ENCODE measurements around the gene NANOG. TPM values are rescaled to one million over a fixed set of nuclear protein-coding genes. Genes with fewer than 3 reads are reported as not detected.
"Not testable (repeated sequence)": the region's sequence is repeated elsewhere in the genome, so short reads cannot be mapped to it uniquely, and the experiment has no call there.

NANOG gene
- polyA plus RNA-seq, 1 of the 3 experiments (the other 2 are of a cell fraction): not detected

GRCh38 chr12:7782055-7782454 is 7.1 kb upstream of the NANOG start:
- Histone ChIP-seq H3K79me2 (ENCODE audit: insufficient read depth) (no peaks in the 10 kb centered on the region), H3K4me2 (no peak overlapping the region), H3F3A (replicated peaks; ENCODE audit: insufficient read depth) (no peaks in the 10 kb centered on the region), H3K9me2 (no peaks in the 10 kb centered on the region), H3K27ac (ENCODE audit: low read depth in 2 of 2, low read length in 1 of 2) (no peak overlapping the region), H2AFZ (ENCODE audit: low read depth) (no peak overlapping the region), H4K20me1 (ENCODE audit: insufficient read depth) (no peaks in the 10 kb centered on the region), H3K4me1 (ENCODE audit: control insufficient read depth in 1 of 2, insufficient read depth in 2 of 2, low read depth in 1 of 2, low read length in 1 of 2) (no peaks in the 10 kb centered on the region), H3K9ac (no peak overlapping the region), H3K4me3 (ENCODE audit: low read depth in 2 of 2, low read length in 1 of 2) (no peak overlapping the region), H3K36me3 (replicated peaks in 1 of 2; ENCODE audit: control insufficient read depth in 1 of 2, insufficient read depth in 2 of 2, low read length in 1 of 2) (no peaks in the 10 kb centered on the region), H3K27me3 (ENCODE audit: insufficient read depth) (peaks cover 24% of the 10 kb centered on the region; the same call in 1 of the 2 replicates), H3K9me3 (no peaks in the 10 kb centered on the region)
- DNase-seq: no peak
- ChIA-PET CTCF (no interaction called here), POLR2A (no interaction called here)
- no peak for TF ChIP-seq MXI1 (IDR thresholded peaks at IDR 0.05; ENCODE audit: low read depth, low read length)
- TF ChIP-seq ELF1 (IDR thresholded peaks at IDR 0.05): no peak
- no peak for TF ChIP-seq SMC3 (IDR thresholded peaks at IDR 0.05; ENCODE audit: low read depth, low read length)
- TF ChIP-seq TEAD4 (IDR thresholded peaks at IDR 0.05; ENCODE audit: borderline replicate concordance, insufficient read depth): no peak
- TF ChIP-seq, protein P1, sequence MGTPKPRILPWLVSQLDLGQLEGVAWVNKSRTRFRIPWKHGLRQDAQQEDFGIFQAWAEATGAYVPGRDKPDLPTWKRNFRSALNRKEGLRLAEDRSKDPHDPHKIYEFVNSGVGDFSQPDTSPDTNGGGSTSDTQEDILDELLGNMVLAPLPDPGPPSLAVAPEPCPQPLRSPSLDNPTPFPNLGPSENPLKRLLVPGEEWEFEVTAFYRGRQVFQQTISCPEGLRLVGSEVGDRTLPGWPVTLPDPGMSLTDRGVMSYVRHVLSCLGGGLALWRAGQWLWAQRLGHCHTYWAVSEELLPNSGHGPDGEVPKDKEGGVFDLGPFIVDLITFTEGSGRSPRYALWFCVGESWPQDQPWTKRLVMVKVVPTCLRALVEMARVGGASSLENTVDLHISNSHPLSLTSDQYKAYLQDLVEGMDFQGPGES (IDR thresholded peaks at IDR 0.05; ENCODE audit: low read depth, low read length): no peak
- 18% methylated on average over 6 of the region's 6 CpGs for WGBS (ENCODE audit: low lambda C conversion rate)

DNA sequence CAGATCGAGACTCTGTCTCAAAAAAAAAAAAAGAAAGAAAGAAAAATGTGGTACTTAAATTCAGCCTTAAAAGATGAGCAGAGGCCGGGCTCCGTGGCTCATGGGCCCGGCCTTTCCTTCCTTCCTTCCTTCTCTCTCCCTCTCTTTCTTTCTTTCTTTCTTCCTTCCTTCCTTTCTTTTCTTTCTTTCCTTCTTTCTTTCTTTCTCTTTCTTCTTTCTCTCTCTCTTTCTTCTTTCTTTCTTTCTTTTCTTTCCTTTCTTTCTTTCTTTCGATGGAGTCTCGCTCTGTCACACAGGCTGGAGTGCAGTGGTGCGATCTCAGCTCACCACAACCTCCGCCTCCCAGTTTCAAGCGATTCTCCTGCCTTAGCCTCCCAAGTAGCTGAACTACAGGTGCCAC is 5.8 kb upstream of the NANOG start:
- H3K4me1 ChIP-seq (ENCODE audit: control insufficient read depth in 1 of 2, insufficient read depth in 2 of 2, low read depth in 1 of 2, low read length in 1 of 2); H3K36me3 ChIP-seq (replicated peaks in 1 of 2; ENCODE audit: control insufficient read depth in 1 of 2, insufficient read depth in 2 of 2, low read length in 1 of 2); H4K20me1 ChIP-seq (ENCODE audit: insufficient read depth); H3K4me2 ChIP-seq; DNase-seq; H3K9me2 ChIP-seq; CTCF ChIA-PET; H3K9me3 ChIP-seq; H3K9ac ChIP-seq; H3K79me2 ChIP-seq (ENCODE audit: insufficient read depth); H3K4me3 ChIP-seq (ENCODE audit: low read depth in 2 of 2, low read length in 1 of 2); H2AFZ ChIP-seq (ENCODE audit: low read depth); H3K27ac ChIP-seq (ENCODE audit: low read depth in 2 of 2, low read length in 1 of 2); POLR2A ChIA-PET; H3F3A ChIP-seq (replicated peaks; ENCODE audit: insufficient read depth): not testable (repeated sequence)
- 45% methylated on average over 9 of the region's 9 CpGs for WGBS (ENCODE audit: low lambda C conversion rate)
- peaks cover 30% of the 10 kb centered on the region; the same call in 1 of the 2 replicates for H3K27me3 ChIP-seq (ENCODE audit: insufficient read depth)

GRCh38 chr12:7784701-7785100 is 4.5 kb upstream of the NANOG start:
- DNase-seq: no peak
- H3K4me3 ChIP-seq (ENCODE audit: low read depth in 2 of 2, low read length in 1 of 2): no peak overlapping the region
- no peak overlapping the region for H3K9ac ChIP-seq
- H3F3A ChIP-seq (replicated peaks; ENCODE audit: insufficient read depth): no peaks in the 10 kb centered on the region
- CTCF ChIA-PET: no interaction called here
- no peaks in the 10 kb centered on the region for H3K9me3 ChIP-seq
- WGBS (ENCODE audit: low lambda C conversion rate): 8% methylated on average over 2 of the region's 2 CpGs
- no peak overlapping the region for H3K4me2 ChIP-seq
- no peak overlapping the region for H2AFZ ChIP-seq (ENCODE audit: low read depth)
- POLR2A ChIA-PET: no interaction called here
- H3K36me3 ChIP-seq (replicated peaks in 1 of 2; ENCODE audit: control insufficient read depth in 1 of 2, insufficient read depth in 2 of 2, low read length in 1 of 2): no peaks in the 10 kb centered on the region
- H3K27me3 ChIP-seq (ENCODE audit: insufficient read depth): peaks cover 27% of the 10 kb centered on the region; the same call in 1 of the 2 replicates
- no peaks in the 10 kb centered on the region for H4K20me1 ChIP-seq (ENCODE audit: insufficient read depth)
- no peaks in the 10 kb centered on the region for H3K4me1 ChIP-seq (ENCODE audit: control insufficient read depth in 1 of 2, insufficient read depth in 2 of 2, low read depth in 1 of 2, low read length in 1 of 2)
- no peaks in the 10 kb centered on the region for H3K9me2 ChIP-seq
- H3K79me2 ChIP-seq (ENCODE audit: insufficient read depth): no peaks in the 10 kb centered on the region
- no peak overlapping the region for H3K27ac ChIP-seq (ENCODE audit: low read depth in 2 of 2, low read length in 1 of 2)
- TF ChIP-seq, protein P1 (IDR thresholded peaks at IDR 0.05; ENCODE audit: low read depth, low read length): no peak
- TF ChIP-seq USF1 (IDR thresholded peaks at IDR 0.05; ENCODE audit: borderline replicate concordance, low read depth): no peak
- TF ChIP-seq, protein P2, sequence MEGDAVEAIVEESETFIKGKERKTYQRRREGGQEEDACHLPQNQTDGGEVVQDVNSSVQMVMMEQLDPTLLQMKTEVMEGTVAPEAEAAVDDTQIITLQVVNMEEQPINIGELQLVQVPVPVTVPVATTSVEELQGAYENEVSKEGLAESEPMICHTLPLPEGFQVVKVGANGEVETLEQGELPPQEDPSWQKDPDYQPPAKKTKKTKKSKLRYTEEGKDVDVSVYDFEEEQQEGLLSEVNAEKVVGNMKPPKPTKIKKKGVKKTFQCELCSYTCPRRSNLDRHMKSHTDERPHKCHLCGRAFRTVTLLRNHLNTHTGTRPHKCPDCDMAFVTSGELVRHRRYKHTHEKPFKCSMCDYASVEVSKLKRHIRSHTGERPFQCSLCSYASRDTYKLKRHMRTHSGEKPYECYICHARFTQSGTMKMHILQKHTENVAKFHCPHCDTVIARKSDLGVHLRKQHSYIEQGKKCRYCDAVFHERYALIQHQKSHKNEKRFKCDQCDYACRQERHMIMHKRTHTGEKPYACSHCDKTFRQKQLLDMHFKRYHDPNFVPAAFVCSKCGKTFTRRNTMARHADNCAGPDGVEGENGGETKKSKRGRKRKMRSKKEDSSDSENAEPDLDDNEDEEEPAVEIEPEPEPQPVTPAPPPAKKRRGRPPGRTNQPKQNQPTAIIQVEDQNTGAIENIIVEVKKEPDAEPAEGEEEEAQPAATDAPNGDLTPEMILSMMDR (IDR thresholded peaks at IDR 0.05): no peak
- no peak for TF ChIP-seq GABPA (IDR thresholded peaks at IDR 0.05; ENCODE audit: low read depth)
- no peak for TF ChIP-seq NRF1 (IDR thresholded peaks at IDR 0.05; ENCODE audit: low read depth, low read length)
- TF ChIP-seq FOXJ3 (CRISPR knock-in tag; IDR thresholded peaks at IDR 0.05): no peak
- no peak for TF ChIP-seq RFX5 (IDR thresholded peaks at IDR 0.05; ENCODE audit: low read length)
- no peak for TF ChIP-seq GATA2 (CRISPR knock-in tag; IDR thresholded peaks at IDR 0.05)
- TF ChIP-seq, protein P3, sequence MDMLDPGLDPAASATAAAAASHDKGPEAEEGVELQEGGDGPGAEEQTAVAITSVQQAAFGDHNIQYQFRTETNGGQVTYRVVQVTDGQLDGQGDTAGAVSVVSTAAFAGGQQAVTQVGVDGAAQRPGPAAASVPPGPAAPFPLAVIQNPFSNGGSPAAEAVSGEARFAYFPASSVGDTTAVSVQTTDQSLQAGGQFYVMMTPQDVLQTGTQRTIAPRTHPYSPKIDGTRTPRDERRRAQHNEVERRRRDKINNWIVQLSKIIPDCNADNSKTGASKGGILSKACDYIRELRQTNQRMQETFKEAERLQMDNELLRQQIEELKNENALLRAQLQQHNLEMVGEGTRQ (IDR thresholded peaks at IDR 0.05; ENCODE audit: borderline replicate concordance, low read depth, low read length): no peak
- no peak for TF ChIP-seq TAF1 (IDR thresholded peaks at IDR 0.05; ENCODE audit: borderline replicate concordance, low read depth, low read length)
- TF ChIP-seq CHD2 (IDR thresholded peaks at IDR 0.05; ENCODE audit: low read length, partially characterized antibody): no peak
- TF ChIP-seq RCOR1 (IDR thresholded peaks at IDR 0.05; ENCODE audit: low read length): no peak
